HG02588 (cell line): Measurements from ENCODE around the gene THAP7.

Experiments
- ATAC-seq: cut with Tn5 transposase; IDR thresholded peaks from one replicate; pipeline ENCODE4 v1.9.1; 2021; ENCODE audit warnings: mild to moderate bottlenecking, moderate library complexity; ENCODE audit not compliant: unreplicated experiment

THAP7 gene

DNA sequence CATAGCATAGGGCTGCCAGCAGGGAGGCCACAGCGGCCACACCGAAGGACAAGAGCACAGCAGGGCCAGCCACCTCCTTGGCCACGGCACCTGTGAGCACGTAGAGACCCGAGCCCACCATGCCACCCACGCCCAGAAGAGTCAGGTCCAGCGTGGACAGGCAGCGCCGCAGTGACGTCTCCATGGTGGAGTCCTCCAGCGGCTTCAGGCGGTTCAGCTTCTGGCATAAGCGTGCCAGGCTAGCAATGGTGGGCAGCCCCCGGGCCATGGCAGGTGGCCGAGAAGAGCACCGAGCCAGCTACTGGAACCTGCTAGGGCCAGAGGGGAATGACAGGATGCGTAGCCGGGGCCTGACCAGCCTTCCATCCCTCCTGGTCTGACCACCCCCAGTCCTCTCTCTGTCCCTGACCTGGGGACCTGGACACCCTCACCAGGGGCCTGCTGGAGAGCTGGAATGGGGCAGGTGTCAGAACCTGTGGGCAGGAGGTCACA lies 29.7 kb upstream of the THAP7 start:
- no peak for ATAC-seq

- no peak for ATAC-seq
Observed at GRCh38 chr22:21030621-21031544, 29.0 kb upstream of the THAP7 start.

GRCh38 chr22:21030032-21030431 lies 28.1 kb upstream of the THAP7 start:
- no peak for ATAC-seq

DNA sequence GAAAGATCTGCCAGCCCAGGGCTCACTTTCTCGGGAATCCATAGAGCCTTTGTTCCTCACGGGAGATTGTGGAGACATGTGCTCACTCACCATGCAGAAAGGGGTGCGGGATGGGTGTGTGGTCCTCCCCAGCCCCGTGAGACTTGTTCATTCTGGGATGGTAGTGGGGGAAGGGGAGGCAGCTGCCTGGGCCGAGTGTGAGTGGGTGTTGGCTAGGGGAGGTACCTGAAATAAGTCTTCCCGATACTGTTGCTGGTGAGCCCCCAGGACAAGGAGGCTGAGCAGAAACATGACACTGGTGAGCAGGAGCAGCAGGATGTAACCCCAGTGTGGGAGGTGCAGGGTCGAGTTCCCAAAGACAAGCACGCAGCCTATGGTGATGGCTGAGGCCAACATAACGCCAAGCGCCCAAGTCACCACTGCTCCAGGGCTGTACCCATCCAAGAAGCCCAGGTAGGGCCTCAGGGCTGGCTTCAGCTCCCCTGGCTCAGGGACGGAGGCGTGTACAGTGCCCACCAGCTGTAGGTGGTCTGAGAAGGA lies 27.6 kb upstream of the THAP7 start:
- ATAC-seq, result no peak

- ATAC-seq, result no peak
Observed at GRCh38 chr22:21028277-21029251, 26.6 kb upstream of the THAP7 start.

DNA sequence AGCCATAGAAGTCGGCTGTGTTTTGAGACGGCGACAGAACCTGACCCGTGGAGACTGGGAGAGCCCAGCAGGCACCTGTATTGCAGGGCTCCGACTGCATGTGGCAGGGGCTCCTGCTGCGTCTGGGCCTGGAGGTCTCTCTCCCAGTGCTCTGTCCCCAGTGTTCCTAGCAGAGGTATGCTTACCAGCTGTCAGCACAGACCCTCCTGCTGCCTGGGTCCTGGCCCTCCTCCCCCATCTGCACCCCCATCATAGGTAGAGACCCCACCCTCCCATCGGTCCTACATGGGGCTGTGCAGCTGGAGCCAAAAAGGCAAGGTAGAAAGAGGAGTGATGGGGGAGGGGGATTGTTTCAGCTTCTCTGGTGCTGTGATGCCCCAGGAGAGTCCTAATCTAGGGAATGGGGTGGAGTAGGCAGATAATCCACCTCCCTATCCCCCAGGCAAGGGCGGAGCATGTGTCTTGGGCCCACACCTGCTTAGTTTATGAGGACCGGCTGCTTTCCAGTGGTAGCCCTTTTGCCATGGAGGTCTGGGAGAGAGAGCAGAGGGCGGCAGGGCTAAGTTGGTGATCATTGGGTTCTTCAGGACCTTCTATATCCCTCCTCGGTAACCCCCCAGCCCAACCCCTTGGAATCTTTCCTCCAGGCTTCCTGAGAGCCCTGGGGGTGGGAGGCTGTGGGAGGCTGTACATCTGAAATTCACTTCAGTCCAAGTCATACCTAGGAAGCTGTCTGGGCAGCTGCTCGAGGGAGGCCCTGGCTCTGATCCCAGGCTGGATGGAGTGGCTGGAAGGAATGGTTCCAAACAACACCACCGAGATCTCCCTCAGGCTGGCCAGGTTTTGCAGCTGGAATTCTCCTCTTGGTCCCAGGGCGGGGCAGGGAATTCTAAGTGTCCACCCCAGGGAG lies 25.1 kb upstream of the THAP7 start:
- ATAC-seq, result no peak

GRCh38 chr22:21025763-21026755 lies 24.1 kb upstream of the THAP7 start:
- no peak for ATAC-seq

- no peak for ATAC-seq
Observed at GRCh38 chr22:21025266-21025665, 23.3 kb upstream of the THAP7 start.

- no peak for ATAC-seq
Observed at GRCh38 chr22:21022955-21023614, 21.2 kb upstream of the THAP7 start.

DNA sequence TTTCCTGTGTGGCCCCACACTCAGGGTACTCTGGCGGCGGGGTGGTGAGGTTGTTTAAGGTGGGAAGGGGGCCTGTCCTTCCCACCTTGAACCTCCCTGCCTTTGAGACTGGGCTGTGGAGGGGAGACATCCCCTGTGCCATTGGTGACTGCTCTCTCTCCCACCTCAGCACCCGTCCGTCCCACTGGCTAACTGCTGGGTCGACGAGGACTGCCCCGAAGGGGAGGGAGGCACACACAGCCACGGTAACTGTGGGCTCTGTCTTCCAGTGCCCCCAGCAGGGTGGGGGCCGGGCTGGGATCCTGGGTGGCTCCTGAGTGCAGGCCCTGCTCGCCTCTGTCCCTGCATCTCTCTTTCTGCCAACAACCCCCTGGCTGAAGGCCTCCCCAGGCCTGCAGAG lies 20.6 kb upstream of the THAP7 start:
- ATAC-seq, result no peak

- no peak for ATAC-seq
Observed at GRCh38 chr22:21020802-21021429, 19.0 kb upstream of the THAP7 start.

GRCh38 chr22:21018314-21018713 lies 16.4 kb upstream of the THAP7 start:
- no peak for ATAC-seq

- no peak for ATAC-seq
Observed at GRCh38 chr22:21016644-21017420, 14.9 kb upstream of the THAP7 start.

DNA sequence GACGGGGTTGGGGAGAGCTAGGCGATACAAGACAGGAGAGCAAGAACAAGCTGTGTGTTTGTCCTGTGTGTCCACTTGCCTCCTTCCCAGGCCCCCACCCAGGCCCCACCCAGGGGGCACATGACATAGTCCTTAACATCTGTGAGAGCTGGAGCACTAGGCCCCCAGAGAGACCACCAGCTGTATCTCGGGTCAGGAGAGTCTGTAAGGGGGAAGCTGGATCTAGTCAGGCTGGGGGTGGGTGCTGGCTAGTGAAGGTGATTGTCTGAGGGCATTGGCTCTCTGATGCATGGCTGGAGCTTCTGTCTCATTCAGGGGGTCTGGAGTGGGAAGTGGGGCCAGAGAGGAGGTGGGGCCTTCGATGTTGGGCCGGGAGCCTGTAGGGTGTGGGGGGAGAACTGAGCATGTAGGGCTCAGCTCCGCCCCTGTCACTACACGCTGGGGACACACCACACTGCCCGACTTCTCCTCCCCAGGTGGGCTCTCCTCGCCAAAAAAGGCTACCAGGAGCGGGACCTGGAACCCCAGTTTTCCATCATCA lies 13.6 kb upstream of the THAP7 start:
- ATAC-seq, result no peak

GRCh38 chr22:21014726-21015465 lies 13.0 kb upstream of the THAP7 start, which contains the start of gene P2RX6:
TSS of gene P2RX6 (plus strand) at chr22:21015165. CDS start at chr22:21015175, 10 bp downstream.
- no peak for ATAC-seq

DNA sequence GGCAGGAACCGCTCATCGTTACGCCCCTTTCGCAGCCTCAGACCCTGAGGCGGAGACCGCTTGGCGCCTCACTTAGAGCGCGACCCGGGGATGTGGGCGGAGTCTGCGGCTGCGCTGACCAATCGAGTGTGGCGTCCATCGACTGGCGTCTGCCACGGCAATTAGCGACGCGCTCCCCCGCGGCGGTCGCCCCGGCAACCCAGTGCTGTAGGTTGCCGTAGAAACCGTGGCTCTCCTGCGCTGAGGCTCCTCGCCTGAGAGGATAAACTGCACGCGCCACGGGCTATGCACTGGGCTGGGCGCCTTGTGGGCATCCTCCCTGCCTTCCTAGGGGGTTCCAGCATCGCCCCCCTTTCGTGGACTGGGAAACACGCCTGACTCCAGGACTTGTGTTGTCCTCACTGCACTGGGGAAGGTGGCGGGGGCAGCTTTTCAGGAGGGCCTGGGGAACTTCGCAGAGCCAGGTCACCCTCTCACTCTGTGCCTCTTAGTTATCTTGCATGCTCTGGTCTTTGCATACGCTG lies 12.3 kb upstream of the THAP7 start:
- peak; percentile 79 for ATAC-seq
